Stimulated activated CD4-positive, alpha-beta T cell treated with anti-CD3 and anti-CD28 coated beads, Interleukin-2, amount 100 ng/mL, for 24 hours (primary cell): ENCODE data around the gene PPID.
A peak's percentile ranks its signal among the peaks of the same experiment; 100 is the strongest.
"Not testable (repeated sequence)": the region's sequence is repeated elsewhere in the genome, so short reads cannot be mapped to it uniquely, and the experiment has no call there.

ENCODE experiments used
- DNase-seq, 2 donors: peaks; one replicate each; pipeline ENCODE4 v3.0.0-alpha.2; 2020

Gene PPID

DNA sequence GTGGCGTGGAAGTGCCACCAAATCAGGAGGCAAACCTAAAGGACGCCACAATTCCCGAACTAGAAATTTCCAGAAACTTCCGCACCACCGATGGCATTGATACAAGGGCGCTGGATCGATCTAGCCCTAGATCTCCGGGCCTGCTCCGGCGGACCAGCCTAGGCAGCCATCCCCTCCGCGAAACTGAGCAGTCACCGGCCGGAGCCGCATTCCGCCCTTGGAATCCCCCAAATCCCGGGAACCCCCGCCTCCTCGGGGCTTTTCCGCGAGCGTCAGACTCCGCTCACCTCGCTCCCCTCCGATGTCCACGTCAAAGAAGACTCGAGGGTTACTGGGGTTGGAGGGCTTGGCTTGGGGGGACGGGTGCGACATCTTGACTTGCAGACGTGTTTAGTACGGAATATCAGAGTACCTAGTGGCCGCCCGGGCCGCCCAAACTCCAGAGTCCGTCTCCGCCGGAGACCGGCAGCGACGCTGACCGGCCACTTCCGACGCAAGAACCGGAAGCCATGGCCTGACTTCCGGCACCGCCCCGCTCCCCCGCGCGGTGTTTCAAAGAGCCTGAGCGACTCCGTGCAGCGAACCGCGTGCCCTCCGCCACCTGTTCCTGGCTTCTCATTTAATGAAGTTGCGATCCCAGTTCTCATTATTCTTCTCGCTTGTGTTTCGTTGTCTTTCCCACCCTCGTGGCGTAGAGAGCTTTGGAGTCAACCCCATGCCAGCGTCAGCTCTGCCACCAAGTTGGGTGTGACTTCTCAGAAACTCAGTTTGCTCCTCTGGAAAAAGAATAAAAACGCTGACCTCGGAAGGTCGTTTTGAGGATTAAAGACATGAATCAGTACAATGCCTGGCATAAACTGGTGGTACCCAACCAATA lies at the start of gene PPID:
PPID (minus strand) TSS at position 480 of the 877 bp plus-strand sequence; CDS start at position 372, 108 bp downstream.
- DNase-seq: peak; percentile 87

GRCh38 chr4:158771776-158772175 lies 48.6 kb upstream of the PPID start:
- DNase-seq: no peak

DNA sequence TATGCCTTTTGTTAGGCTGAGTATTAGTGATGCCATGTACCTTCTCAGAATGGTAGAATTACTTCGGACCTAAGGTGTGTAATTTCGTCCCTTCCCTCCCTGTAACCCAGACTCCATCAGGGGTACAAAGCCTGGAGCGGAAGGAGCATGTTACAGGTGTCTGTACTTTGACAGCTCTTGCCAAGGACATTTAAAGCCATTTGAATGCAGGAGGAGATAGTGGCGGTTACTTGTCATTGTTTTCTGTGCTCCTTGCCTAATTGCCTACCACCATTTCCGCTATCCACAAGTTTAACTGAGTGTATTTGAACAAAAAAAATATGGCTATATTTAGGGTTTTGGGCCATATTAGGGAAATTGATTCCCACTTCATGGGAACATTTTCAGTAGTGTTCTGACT lies 47.5 kb upstream of the PPID start:
- no peak for DNase-seq

DNA sequence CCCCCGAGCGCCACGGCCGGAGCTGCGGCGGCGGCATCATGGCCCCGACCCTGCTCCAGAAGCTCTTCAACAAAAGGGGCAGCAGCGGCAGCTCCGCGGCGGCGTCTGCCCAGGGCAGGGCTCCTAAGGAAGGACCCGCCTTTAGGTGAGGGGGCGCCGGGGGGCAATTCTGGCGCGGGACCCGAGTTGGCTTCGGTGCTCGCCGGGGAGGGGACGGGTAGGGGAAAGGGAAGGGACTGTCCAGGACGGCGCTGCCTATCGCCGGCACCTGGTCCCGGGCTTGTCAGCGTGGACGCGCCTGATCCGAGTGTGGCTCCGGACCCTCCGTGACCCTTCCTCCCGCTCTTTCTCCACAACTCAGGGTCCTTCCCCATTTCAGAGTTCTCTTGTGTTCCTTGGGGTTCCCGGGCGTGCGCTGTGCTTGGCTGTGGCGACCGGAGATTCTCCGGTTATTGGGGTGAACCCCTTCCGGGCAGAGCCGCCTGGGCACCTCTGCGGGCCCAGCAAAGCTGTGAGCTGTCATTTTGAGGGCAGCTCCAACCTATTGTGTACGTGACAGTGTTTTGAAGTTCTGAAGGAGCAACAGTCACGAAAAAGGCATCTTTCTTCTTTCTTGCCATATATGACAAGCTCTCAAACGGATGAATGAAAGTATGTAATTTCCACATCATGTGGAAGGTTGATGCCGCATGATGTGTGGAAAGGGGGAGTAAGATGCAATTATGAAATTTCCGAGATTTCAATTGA lies 46.2 kb upstream of the PPID start:
- DNase-seq: peak; percentile 47 to 55

GRCh38 chr4:158768555-158769174 lies 45.5 kb upstream of the PPID start, which contains the start of gene FNIP2:
Gene FNIP2 (plus strand): TSS chr4:158769026. CDS start chr4:158769213, 187 bp downstream.
- peak; percentile 67 to 73 for DNase-seq

GRCh38 chr4:158767451-158767850 lies 44.3 kb upstream of the PPID start:
- DNase-seq: no peak

GRCh38 chr4:158766434-158767044 lies 43.3 kb upstream of the PPID start:
- no peak for DNase-seq

DNA sequence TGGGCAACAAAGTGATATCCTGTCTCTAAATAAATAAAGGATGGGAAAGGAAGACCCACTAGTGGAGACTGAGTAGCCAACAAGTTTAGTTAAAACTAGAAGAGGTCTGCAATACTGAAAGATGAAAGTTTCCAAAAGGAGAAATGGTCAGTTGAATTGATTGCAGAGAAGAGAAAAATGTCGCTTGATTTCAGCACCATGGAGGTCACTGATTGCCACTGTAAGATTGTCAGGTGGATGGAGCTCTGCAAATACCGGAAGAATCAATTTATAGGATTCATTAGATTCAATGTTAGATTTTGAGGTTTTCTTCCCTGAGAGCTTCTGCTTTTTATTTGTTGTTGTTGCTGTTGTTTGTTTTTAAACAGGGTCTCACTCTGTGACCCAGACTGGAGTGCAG lies 40.3 kb upstream of the PPID start:
- DNase-seq: no peak

GRCh38 chr4:158762553-158762952 lies 39.4 kb upstream of the PPID start:
- no peak for DNase-seq

DNA sequence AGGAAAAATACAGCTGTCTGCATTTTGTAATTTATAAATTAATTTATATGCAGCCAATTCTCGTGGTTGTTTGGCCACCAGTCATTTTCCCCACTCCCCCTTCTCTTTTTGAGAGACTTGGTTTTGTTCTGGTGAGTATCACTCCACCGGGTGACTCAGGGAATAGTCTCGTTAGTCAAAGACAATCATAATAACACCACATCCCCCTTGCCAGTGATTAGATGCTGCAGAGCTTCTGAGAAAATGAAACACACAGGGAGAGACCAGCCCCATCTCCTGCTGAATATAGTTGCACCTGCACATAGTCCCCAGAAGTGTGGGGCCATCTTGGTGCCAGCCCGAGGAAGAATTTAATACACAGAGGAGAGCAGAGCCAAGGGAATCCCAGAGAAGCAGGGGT lies 37.7 kb upstream of the PPID start:
- no peak for DNase-seq

DNA sequence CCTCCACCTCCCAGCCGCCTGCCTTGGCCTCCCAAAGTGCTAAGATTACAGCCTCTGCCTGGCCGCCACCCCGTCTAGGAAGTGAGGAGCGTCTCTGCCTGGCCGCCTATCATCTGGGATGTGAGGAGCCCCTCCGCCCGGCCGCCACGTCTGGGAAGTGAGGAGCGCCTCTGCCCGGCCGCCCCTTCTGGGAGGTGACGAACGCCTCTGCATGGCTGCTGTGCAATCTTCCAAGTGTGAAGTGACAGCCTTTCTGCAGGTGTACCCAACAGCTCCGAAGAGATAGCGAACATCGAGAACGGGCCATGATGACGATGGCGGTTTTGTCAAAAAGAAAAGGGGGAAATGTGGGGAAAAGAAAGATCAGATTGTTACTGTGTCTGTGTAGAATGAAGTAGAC lies 36.3 kb upstream of the PPID start:
- not testable (repeated sequence) for DNase-seq

DNA sequence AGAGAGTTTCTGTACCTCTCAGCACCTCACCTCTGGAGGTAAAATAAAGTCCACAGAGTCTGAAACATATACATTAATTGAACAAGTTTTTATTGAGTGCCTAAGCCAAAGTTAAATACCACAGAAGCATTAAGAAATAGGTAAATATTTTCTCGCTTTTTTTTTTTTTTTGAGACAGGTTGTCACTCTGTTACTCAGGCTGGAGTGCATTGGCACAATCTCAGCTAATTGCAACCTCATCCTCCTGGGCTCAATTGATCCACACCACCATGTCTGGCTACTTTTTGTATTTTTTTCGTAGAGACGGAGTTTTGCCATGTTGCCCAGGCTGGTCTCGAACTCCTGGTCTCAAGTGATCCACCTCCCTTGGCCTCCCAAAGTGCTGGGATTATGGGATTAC lies 35.5 kb upstream of the PPID start:
- DNase-seq: no peak

- DNase-seq: no peak
Observed at GRCh38 chr4:158758142-158758541, 34.9 kb upstream of the PPID start.

DNA sequence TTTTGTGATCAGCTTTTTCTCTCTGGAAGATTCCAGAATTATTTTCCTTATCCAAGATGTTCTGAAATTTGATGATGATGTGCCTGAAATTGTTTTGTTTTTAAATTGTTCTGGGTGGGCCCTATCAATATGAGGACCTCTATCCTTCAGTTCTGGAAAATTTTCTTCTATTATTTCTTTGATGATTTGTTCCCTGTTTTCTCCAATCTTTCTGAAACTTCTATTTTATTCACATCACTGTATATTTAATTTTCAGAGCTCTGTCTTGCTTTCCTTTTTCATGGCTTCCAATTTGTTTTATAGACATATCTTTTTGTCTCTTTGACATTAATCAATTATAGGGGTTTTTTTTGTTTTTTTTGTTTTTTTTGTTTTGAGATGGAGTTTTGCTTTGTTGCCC lies 33.4 kb upstream of the PPID start:
- DNase-seq: no peak

- DNase-seq: not testable (repeated sequence)
Observed at GRCh38 chr4:158755819-158756218, 32.6 kb upstream of the PPID start.

DNA sequence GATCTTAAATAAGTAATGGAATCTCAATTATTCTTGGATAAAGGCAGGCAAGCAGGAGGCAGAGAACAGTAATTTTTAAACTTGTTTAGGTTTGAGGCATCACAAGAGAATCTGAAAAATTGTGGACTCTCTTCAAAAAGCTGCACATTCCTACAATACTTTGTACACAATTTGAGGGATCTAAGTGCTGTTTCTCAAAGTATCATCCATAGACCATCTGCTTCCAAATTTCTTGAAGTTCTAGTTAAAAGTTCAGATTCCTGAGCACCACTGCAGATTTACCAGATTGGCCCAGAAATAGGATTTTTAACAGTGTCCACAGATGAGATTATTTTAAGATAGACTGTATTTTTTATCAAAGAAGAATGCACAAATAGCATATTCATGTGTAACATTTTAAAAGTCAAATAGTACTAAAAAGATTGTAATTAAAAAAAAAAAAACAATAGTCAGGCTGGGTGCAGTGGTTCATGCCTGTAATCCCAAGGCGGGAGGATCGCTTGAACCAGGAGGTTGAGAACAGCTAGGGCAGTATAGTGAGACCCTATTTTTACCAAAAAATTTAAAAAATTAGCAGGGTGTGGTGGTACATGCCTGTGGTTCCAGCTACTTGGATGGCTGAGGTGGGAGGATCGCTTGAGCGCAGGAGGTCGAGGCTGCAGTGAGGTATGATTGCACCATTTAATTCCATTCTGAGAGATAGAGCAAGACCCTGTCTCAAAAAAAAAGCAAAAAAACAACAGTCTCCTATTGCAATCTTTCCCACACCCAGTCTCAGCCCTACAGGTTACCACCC lies 31.4 kb upstream of the PPID start:
- no peak for DNase-seq

DNA sequence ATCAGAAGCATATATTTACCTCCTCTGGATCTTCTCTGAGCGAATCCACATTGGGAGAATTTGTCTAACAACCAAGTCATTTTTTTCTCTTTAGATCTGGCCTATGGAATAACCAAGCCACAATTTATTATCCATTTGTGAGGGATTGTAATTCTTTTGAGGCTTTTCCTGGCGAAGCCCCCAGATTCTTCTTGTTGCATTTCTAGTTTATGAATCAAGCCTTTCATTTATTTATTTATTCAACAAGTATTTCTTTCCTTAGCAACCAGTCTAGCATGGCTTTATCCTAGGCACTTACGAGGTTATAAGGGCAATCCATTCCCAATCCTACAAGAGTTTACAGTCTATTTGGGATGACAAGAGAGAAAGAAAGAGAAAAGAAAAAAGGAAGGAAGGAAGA lies 27.2 kb upstream of the PPID start:
- DNase-seq: no peak

GRCh38 chr4:158746537-158746936 lies 23.3 kb upstream of the PPID start:
- DNase-seq: not testable (repeated sequence)

DNA sequence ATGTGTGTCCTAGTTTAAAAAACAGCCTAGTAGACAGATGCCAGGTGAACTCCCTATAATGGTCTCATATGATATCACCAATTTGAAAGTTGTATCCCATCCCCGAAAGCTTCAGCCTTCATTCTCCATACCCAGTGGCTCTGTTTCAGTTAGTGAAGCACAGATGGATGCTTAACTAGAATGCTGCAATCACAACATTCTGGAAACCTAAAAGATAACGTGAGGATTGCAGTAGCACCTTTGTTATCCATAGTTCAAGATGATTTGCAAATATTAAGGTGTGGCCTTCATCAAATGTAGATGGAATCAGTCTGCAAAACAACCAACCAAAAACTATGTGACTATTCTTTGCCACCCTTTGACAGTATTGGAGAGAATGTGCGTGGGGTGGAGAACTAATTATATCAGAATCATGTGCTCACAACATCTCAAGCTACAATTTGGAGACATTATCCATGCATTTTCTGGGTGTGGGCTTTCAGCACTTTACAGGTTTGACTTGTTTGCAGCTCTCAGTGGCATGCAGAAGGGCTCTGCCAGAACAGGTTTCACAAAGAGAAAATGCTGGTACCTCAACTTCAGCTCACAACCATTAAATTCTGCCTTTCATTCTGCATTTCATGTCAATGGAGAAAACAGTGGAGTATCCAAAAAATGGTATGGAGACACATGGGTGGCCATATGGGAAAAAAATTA lies 18.3 kb upstream of the PPID start:
- no peak for DNase-seq

DNA sequence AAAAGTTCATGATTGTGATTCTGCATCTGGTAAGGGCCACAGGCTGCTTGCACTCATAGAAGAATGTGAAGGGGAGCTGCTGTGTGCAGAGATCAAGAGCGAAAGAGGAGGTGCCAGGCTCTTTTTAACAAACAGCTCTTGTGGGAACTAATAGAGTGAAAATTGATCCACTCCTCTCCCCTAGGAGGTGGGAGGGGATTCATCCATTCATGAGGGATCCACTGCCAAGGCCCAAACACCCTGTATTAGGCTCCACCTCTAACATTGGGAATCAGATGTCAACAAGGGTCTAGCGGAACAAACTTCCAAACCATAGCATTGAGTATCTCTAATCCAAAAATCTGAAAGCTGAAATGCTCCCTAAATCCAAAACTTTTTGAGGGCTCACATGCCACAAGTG lies 16.4 kb upstream of the PPID start:
- DNase-seq: no peak

- no peak for DNase-seq
Observed at GRCh38 chr4:158738866-158739265, 15.7 kb upstream of the PPID start.
